GM12878 (cell line): Measurements from ENCODE around the gene C1QL4.

Experiments
- GABPA ChIP-seq: IDR thresholded peaks from 2 replicates; pipeline ENCODE4 v1.6.1; 2014; ENCODE audit warnings: antibody characterized with exemption, low read depth, mild to moderate bottlenecking, inconsistent platforms
- JUNB ChIP-seq: IDR thresholded peaks from 2 replicates; pipeline ENCODE4 v1.6.1; 2016; ENCODE audit warnings: antibody characterized with exemption, mild to moderate bottlenecking
- MEF2B ChIP-seq: fragments of 450-650 bp; IDR thresholded peaks from 2 replicates; pipeline ENCODE4 v1.6.1; 2018; ENCODE audit warnings: mild to moderate bottlenecking, moderate library complexity; ENCODE audit not compliant: partially characterized antibody, poor library complexity, severe bottlenecking
- POLR2A ChIP-seq: IDR thresholded peaks from 2 replicates; pipeline ENCODE4 v1.6.1; 2011; ENCODE audit warnings: low read depth, mild to moderate bottlenecking, low read length
- RCOR1 ChIP-seq: conservative IDR thresholded peaks from 2 replicates; pipeline ENCODE4 v1.6.1; 2012; ENCODE audit warnings: low read depth, low read length, improper control_type of control experiment
- TF ChIP-seq, protein P1 (sequence below), 3 experiments: IDR thresholded peaks in 2 of 3; conservative IDR thresholded peaks in 1 of 3; 2 replicates each; pipeline ENCODE4 v1.5.1; 2011; ENCODE audit warnings: low read depth in 3 of 3, low read length in 3 of 3, mild to moderate bottlenecking in 3 of 3, control low read depth in 2 of 3, moderate library complexity in 2 of 3, inconsistent platforms in 1 of 3, mixed read lengths in 1 of 3; ENCODE audit not compliant: control insufficient read depth in 2 of 3, insufficient read depth in 1 of 3; ENCODE audit errors: extremely low read depth in 1 of 3
- TF ChIP-seq, protein P2 (sequence below): IDR thresholded peaks from 2 replicates; pipeline ENCODE4 v1.6.1; 2011; ENCODE audit warnings: borderline replicate concordance, low read depth, mild to moderate bottlenecking, moderate library complexity, low read length; ENCODE audit not compliant: insufficient read depth, poor library complexity, severe bottlenecking
- TF ChIP-seq, protein P3 (sequence below): IDR thresholded peaks from 2 replicates; pipeline ENCODE4 v1.6.1; 2012; ENCODE audit warnings: low read depth, low read length, improper control_type of control experiment

DNA sequence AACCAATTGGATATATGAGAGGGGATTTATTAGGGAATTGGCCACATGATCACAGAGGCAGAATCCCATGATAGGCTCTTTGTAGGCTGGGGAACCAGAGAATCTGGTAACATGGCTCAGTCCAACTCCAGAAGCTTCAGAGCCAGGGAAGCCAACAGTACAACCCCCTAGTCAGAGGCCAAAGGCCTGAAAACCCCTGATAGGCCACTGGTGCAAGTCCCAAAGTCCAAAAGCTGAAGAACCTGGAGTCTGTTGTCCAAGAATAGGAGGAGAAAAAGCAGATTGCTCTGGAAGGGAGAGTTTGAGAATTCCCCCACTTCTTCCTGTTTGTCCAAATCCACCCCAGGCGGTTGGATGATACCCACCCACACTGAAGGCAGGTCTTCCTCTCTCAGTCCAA, 22.2 kb downstream of the C1QL4 start:
- TF ChIP-seq JUNB, result no peak
- TF ChIP-seq, protein P1, sequence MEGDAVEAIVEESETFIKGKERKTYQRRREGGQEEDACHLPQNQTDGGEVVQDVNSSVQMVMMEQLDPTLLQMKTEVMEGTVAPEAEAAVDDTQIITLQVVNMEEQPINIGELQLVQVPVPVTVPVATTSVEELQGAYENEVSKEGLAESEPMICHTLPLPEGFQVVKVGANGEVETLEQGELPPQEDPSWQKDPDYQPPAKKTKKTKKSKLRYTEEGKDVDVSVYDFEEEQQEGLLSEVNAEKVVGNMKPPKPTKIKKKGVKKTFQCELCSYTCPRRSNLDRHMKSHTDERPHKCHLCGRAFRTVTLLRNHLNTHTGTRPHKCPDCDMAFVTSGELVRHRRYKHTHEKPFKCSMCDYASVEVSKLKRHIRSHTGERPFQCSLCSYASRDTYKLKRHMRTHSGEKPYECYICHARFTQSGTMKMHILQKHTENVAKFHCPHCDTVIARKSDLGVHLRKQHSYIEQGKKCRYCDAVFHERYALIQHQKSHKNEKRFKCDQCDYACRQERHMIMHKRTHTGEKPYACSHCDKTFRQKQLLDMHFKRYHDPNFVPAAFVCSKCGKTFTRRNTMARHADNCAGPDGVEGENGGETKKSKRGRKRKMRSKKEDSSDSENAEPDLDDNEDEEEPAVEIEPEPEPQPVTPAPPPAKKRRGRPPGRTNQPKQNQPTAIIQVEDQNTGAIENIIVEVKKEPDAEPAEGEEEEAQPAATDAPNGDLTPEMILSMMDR (IDR thresholded peaks at IDR 0.05 in 2 of 3, conservative IDR thresholded peaks at IDR 0.05 in 1 of 3; ENCODE audit: control insufficient read depth in 2 of 3, extremely low read depth in 1 of 3, insufficient read depth in 1 of 3, low read depth in 3 of 3, low read length in 3 of 3), result no peak
- TF ChIP-seq, protein P2, sequence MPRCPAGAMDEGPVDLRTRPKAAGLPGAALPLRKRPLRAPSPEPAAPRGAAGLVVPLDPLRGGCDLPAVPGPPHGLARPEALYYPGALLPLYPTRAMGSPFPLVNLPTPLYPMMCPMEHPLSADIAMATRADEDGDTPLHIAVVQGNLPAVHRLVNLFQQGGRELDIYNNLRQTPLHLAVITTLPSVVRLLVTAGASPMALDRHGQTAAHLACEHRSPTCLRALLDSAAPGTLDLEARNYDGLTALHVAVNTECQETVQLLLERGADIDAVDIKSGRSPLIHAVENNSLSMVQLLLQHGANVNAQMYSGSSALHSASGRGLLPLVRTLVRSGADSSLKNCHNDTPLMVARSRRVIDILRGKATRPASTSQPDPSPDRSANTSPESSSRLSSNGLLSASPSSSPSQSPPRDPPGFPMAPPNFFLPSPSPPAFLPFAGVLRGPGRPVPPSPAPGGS, result no peak
- TF ChIP-seq MEF2B, result no peak
- TF ChIP-seq, protein P3, sequence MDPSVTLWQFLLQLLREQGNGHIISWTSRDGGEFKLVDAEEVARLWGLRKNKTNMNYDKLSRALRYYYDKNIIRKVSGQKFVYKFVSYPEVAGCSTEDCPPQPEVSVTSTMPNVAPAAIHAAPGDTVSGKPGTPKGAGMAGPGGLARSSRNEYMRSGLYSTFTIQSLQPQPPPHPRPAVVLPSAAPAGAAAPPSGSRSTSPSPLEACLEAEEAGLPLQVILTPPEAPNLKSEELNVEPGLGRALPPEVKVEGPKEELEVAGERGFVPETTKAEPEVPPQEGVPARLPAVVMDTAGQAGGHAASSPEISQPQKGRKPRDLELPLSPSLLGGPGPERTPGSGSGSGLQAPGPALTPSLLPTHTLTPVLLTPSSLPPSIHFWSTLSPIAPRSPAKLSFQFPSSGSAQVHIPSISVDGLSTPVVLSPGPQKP, result no peak
- no peak for TF ChIP-seq POLR2A
- no peak for TF ChIP-seq GABPA
- no peak for TF ChIP-seq RCOR1
